ENCODE measurements around the gene SUGCT. TPM values are rescaled to one million over a fixed set of nuclear protein-coding genes. Genes with fewer than 3 reads are reported as not detected.

Gene SUGCT
- total RNA-seq, 1 experiment from 2014 or later = 5.4 TPM

- Mint-ChIP-seq H3K4me3 (no peak overlapping the region), H3K4me1 (no peaks in the 10 kb centered on the region), H3K9me3 (no peaks in the 10 kb centered on the region), H3K27me3 (ENCODE audit: low read depth) (no peaks in the 10 kb centered on the region; the same call in 1 of the 2 replicates), H3K36me3 (ENCODE audit: insufficient read depth in 1 of 3, low read depth in 3 of 3) (no peaks in the 10 kb centered on the region), H3K27ac (no peak overlapping the region; a peak in 1 of 7 replicates)
- Histone ChIP-seq H3K79me2 (ENCODE audit: insufficient read depth, low read length) (no peaks in the 10 kb centered on the region), H3K27me3 (ENCODE audit: insufficient read depth, low read length) (no peaks in the 10 kb centered on the region), H2BK15ac (ENCODE audit: low read depth, low read length) (no peak overlapping the region), H4K20me1 (ENCODE audit: control insufficient read depth, insufficient read depth, insufficient read length) (no peaks in the 10 kb centered on the region), H4K91ac (ENCODE audit: insufficient read length, low read depth, low read length) (no peak overlapping the region), H3K4me1 (ENCODE audit: insufficient read depth, low read length) (no peaks in the 10 kb centered on the region), H3K79me1 (ENCODE audit: insufficient read depth, low read depth, low read length, poor library complexity, severe bottlenecking) (no peaks in the 10 kb centered on the region), H2AFZ (ENCODE audit: low read length) (no peak overlapping the region), H3K56ac (ENCODE audit: insufficient read length, low read depth, low read length) (no peak overlapping the region), H2BK5ac (ENCODE audit: insufficient read length, low read length) (no peak overlapping the region), H3K4me2 (ENCODE audit: insufficient read depth, insufficient read length, low read length) (no peak overlapping the region), H3K27ac (ENCODE audit: insufficient read length, low read depth, low read length) (no peak overlapping the region), H2BK120ac (ENCODE audit: low read depth, low read length, poor library complexity, severe bottlenecking) (no peak overlapping the region), H4K8ac (replicated peaks; ENCODE audit: insufficient read length, low read depth, low read length) (no peak overlapping the region), H3K9me3 (ENCODE audit: control insufficient read depth, low read depth, low read length) (no peaks in the 10 kb centered on the region), H2BK12ac (ENCODE audit: insufficient read length, low read depth, low read length) (no peak overlapping the region), H2BK20ac (ENCODE audit: low read depth, low read length, poor library complexity, severe bottlenecking) (no peak overlapping the region), H3K9ac (ENCODE audit: extremely low read depth, insufficient read length, low read length) (no peak overlapping the region), H3K4ac (ENCODE audit: low read depth, low read length) (no peak overlapping the region), H3K23me2 (ENCODE audit: insufficient read length, low read depth, low read length, poor library complexity, severe bottlenecking) (no peaks in the 10 kb centered on the region), H2AK5ac (ENCODE audit: insufficient read length, low read length) (no peak overlapping the region), H3K14ac (ENCODE audit: insufficient read depth, low read length) (no peak overlapping the region), H3K18ac (ENCODE audit: insufficient read length, low read depth, low read length) (no peak overlapping the region), H4K5ac (ENCODE audit: insufficient read length, low read depth, low read length) (no peak overlapping the region), H3K23ac (ENCODE audit: insufficient read length, low read depth, low read length) (no peak overlapping the region), H3T11ph (ENCODE audit: low read length) (no peak overlapping the region)
- no peak for DNase-seq
- TF ChIP-seq, protein P1, sequence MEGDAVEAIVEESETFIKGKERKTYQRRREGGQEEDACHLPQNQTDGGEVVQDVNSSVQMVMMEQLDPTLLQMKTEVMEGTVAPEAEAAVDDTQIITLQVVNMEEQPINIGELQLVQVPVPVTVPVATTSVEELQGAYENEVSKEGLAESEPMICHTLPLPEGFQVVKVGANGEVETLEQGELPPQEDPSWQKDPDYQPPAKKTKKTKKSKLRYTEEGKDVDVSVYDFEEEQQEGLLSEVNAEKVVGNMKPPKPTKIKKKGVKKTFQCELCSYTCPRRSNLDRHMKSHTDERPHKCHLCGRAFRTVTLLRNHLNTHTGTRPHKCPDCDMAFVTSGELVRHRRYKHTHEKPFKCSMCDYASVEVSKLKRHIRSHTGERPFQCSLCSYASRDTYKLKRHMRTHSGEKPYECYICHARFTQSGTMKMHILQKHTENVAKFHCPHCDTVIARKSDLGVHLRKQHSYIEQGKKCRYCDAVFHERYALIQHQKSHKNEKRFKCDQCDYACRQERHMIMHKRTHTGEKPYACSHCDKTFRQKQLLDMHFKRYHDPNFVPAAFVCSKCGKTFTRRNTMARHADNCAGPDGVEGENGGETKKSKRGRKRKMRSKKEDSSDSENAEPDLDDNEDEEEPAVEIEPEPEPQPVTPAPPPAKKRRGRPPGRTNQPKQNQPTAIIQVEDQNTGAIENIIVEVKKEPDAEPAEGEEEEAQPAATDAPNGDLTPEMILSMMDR (conservative IDR thresholded peaks at IDR 0.05) = no peak
Measured at GRCh38 chr7:40883826-40884225, 749.0 kb downstream of the SUGCT start.
